ENCODE results near the gene CSTPP1. TPM values are rescaled to one million over a fixed set of nuclear protein-coding genes. Genes with fewer than 3 reads are reported as not detected.
"Not testable (repeated sequence)": the region's sequence is repeated elsewhere in the genome, so short reads cannot be mapped to it uniquely, and the experiment has no call there.

Gene CSTPP1
- total RNA-seq, 1 donor from 2014 or later: 32.8 TPM

GRCh38 chr11:46984987-46985386, 48.4 kb downstream of the CSTPP1 start:
- Histone ChIP-seq H3K27ac (no peak overlapping the region), H3K4me1 (no peaks in the 10 kb centered on the region), H3K9me3 (no peaks in the 10 kb centered on the region), H3K4me3 (no peak overlapping the region), H3K36me3 (peaks cover 8% of the 10 kb centered on the region), H3K27me3 (ENCODE audit: low read depth) (no peaks in the 10 kb centered on the region)
- intact Hi-C loops (cut with DNase I): no loop called here
- no peak for ATAC-seq
- no peak for DNase-seq
- TF ChIP-seq, protein P1, sequence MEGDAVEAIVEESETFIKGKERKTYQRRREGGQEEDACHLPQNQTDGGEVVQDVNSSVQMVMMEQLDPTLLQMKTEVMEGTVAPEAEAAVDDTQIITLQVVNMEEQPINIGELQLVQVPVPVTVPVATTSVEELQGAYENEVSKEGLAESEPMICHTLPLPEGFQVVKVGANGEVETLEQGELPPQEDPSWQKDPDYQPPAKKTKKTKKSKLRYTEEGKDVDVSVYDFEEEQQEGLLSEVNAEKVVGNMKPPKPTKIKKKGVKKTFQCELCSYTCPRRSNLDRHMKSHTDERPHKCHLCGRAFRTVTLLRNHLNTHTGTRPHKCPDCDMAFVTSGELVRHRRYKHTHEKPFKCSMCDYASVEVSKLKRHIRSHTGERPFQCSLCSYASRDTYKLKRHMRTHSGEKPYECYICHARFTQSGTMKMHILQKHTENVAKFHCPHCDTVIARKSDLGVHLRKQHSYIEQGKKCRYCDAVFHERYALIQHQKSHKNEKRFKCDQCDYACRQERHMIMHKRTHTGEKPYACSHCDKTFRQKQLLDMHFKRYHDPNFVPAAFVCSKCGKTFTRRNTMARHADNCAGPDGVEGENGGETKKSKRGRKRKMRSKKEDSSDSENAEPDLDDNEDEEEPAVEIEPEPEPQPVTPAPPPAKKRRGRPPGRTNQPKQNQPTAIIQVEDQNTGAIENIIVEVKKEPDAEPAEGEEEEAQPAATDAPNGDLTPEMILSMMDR (IDR thresholded peaks at IDR 0.05): no peak

DNA sequence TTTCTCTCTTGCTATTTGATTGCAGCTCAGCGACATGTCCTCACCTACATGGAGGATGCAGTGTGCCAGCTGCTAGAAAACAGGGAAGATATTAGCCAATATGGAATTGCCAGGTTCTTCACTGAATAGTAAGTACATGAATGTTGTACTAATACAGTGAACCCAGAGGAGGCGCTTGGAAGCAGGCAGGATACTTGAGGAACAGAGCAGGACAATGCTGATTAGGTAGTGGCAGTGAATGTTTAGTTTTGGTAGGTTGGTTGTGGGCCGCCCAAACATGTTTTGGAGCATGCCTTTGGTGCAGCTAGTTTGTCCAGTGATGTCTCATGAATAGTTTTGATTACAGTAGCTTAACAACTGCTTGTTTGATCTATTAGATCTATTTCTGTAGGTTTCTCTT, 50.6 kb downstream of the CSTPP1 start:
- TF ChIP-seq, protein P1 (IDR thresholded peaks at IDR 0.05): no peak

GRCh38 chr11:46989810-46990487, 53.4 kb downstream of the CSTPP1 start:
- H3K36me3 ChIP-seq; intact Hi-C loops (cut with DNase I); ATAC-seq: not testable (repeated sequence)

More for the DNA sequence above, 50.6 kb downstream of the CSTPP1 start:
- DNase-seq (no peak), ATAC-seq (no peak)
- Histone ChIP-seq H3K9me3 (no peaks in the 10 kb centered on the region), H3K4me3 (no peak overlapping the region), H3K27me3 (ENCODE audit: low read depth) (no peaks in the 10 kb centered on the region), H3K36me3 (peaks cover 8% of the 10 kb centered on the region), H3K27ac (no peak overlapping the region), H3K4me1 (no peaks in the 10 kb centered on the region)
- intact Hi-C loops (cut with DNase I): no loop called here

GRCh38 chr11:46991391-46991790, 54.8 kb downstream of the CSTPP1 start:
- H3K4me3 ChIP-seq: no peak overlapping the region
- intact Hi-C loops (cut with DNase I): no loop called here

More at GRCh38 chr11:46989810-46990487, 53.4 kb downstream of the CSTPP1 start:
- H3K4me1 ChIP-seq; DNase-seq; H3K27ac ChIP-seq; H3K4me3 ChIP-seq; H3K9me3 ChIP-seq; H3K27me3 ChIP-seq (ENCODE audit: low read depth): not testable (repeated sequence)

GRCh38 chr11:46992386-46992785, 55.8 kb downstream of the CSTPP1 start:
- H3K27ac ChIP-seq; intact Hi-C loops (cut with DNase I); H3K36me3 ChIP-seq; DNase-seq; ATAC-seq; H3K4me1 ChIP-seq; H3K9me3 ChIP-seq; H3K27me3 ChIP-seq (ENCODE audit: low read depth); H3K4me3 ChIP-seq: not testable (repeated sequence)

More at GRCh38 chr11:46991391-46991790, 54.8 kb downstream of the CSTPP1 start:
- no peaks in the 10 kb centered on the region for H3K4me1 ChIP-seq
- H3K27ac ChIP-seq: no peak overlapping the region
- peaks cover 8% of the 10 kb centered on the region for H3K36me3 ChIP-seq
- ATAC-seq (no peak), DNase-seq (no peak)
- TF ChIP-seq, protein P1 (IDR thresholded peaks at IDR 0.05): no peak
- no peaks in the 10 kb centered on the region for H3K9me3 ChIP-seq
- no peaks in the 10 kb centered on the region for H3K27me3 ChIP-seq (ENCODE audit: low read depth)

DNA sequence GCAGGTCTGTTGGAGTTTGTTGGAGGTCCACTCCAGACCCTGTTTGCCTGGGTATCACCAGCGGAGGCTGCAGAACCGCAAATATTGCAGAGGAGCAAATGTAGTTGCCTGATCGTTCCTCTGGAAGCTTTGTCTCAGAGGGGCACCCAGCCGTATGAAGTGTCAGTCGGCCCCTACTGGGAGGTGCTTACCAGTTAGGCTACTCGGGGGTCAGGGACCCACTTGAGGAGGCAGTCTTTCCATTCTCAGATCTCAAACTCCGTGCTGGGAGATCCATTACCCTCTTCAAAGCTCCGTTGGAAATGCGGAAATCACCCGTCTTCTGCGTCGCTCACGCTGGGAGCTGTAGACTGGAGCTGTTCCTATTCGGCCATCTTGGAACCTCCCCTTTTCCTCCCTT, 61.2 kb downstream of the CSTPP1 start:
- intact Hi-C loops (cut with DNase I); ATAC-seq; H3K9me3 ChIP-seq; DNase-seq; H3K27me3 ChIP-seq (ENCODE audit: low read depth); H3K36me3 ChIP-seq; H3K4me3 ChIP-seq; H3K27ac ChIP-seq: not testable (repeated sequence)
- peaks cover 13% of the 10 kb centered on the region for H3K4me1 ChIP-seq

GRCh38 chr11:46999217-46999616, 62.7 kb downstream of the CSTPP1 start:
- Histone ChIP-seq H3K9me3 (no peaks in the 10 kb centered on the region), H3K4me1 (peaks cover 26% of the 10 kb centered on the region), H3K36me3 (no peaks in the 10 kb centered on the region), H3K27me3 (ENCODE audit: low read depth) (no peaks in the 10 kb centered on the region), H3K4me3 (no peak overlapping the region), H3K27ac (no peak overlapping the region)
- TF ChIP-seq, protein P1 (IDR thresholded peaks at IDR 0.05): no peak
- ATAC-seq: no peak
- DNase-seq: no peak
- intact Hi-C loops (cut with DNase I): no loop called here

All from lower lobe of right lung (tissue), 2 donors.